Measurements from ENCODE around the gene ORAI1.
"Not testable (repeated sequence)": the region's sequence is repeated elsewhere in the genome, so short reads cannot be mapped to it uniquely, and the experiment has no call there.

Gene ORAI1

GRCh38 chr12:121628536-121628935 is 2.2 kb downstream of the ORAI1 start:
- Histone ChIP-seq H3K27me3 (ENCODE audit: insufficient read depth, poor library complexity, severe bottlenecking) (no peaks in the 10 kb centered on the region), H3K27ac (ENCODE audit: poor library complexity, severe bottlenecking) (peak overlapping the region; percentile 78), H3K4me1 (ENCODE audit: insufficient read depth, poor library complexity, severe bottlenecking) (peaks cover 15% of the 10 kb centered on the region)

GRCh38 chr12:121630791-121631355 is 4.5 kb downstream of the ORAI1 start:
- Histone ChIP-seq H3K4me3 (ENCODE audit: severe bottlenecking) (no peak overlapping the region), H3K36me3 (ENCODE audit: low read depth) (peaks cover 5% of the 10 kb centered on the region), H3K4me1 (ENCODE audit: insufficient read depth, poor library complexity, severe bottlenecking) (peaks cover 15% of the 10 kb centered on the region), H3K27ac (ENCODE audit: poor library complexity, severe bottlenecking) (peak overlapping the region; percentile 78), H3K27me3 (ENCODE audit: insufficient read depth, poor library complexity, severe bottlenecking) (no peaks in the 10 kb centered on the region), H3K9me3 (ENCODE audit: severe bottlenecking) (no peaks in the 10 kb centered on the region)
- no peak for TF ChIP-seq CTCF (IDR thresholded peaks at IDR 0.05; ENCODE audit: poor library complexity, severe bottlenecking)
- no peak for DNase-seq (ENCODE audit: low spot score)
- ATAC-seq (ENCODE audit: low read depth) = no peak

More at GRCh38 chr12:121628536-121628935, 2.2 kb downstream of the ORAI1 start:
- H3K36me3 ChIP-seq (ENCODE audit: low read depth) = peaks cover 5% of the 10 kb centered on the region
- no peaks in the 10 kb centered on the region for H3K9me3 ChIP-seq (ENCODE audit: severe bottlenecking)
- no peak overlapping the region for H3K4me3 ChIP-seq (ENCODE audit: severe bottlenecking)
- DNase-seq (ENCODE audit: low spot score) (no peak), ATAC-seq (ENCODE audit: low read depth) (no peak)
- TF ChIP-seq CTCF (IDR thresholded peaks at IDR 0.05; ENCODE audit: poor library complexity, severe bottlenecking) = no peak

GRCh38 chr12:121632069-121632970 is 6.0 kb downstream of the ORAI1 start:
- Histone ChIP-seq H3K4me3 (ENCODE audit: severe bottlenecking) (no peak overlapping the region), H3K27ac (ENCODE audit: poor library complexity, severe bottlenecking) (no peak overlapping the region), H3K9me3 (ENCODE audit: severe bottlenecking) (no peaks in the 10 kb centered on the region), H3K36me3 (ENCODE audit: low read depth) (peaks cover 5% of the 10 kb centered on the region), H3K27me3 (ENCODE audit: insufficient read depth, poor library complexity, severe bottlenecking) (no peaks in the 10 kb centered on the region), H3K4me1 (ENCODE audit: insufficient read depth, poor library complexity, severe bottlenecking) (peaks cover 15% of the 10 kb centered on the region)
- DNase-seq (ENCODE audit: low spot score) = no peak
- no peak for TF ChIP-seq CTCF (IDR thresholded peaks at IDR 0.05; ENCODE audit: poor library complexity, severe bottlenecking)
- ATAC-seq (ENCODE audit: low read depth) = no peak

- not testable (repeated sequence) for H3K27ac ChIP-seq (ENCODE audit: poor library complexity, severe bottlenecking); H3K9me3 ChIP-seq (ENCODE audit: severe bottlenecking); DNase-seq (ENCODE audit: low spot score); H3K27me3 ChIP-seq (ENCODE audit: insufficient read depth, poor library complexity, severe bottlenecking); H3K36me3 ChIP-seq (ENCODE audit: low read depth); ATAC-seq (ENCODE audit: low read depth); H3K4me3 ChIP-seq (ENCODE audit: severe bottlenecking)
- peaks cover 11% of the 10 kb centered on the region for H3K4me1 ChIP-seq (ENCODE audit: insufficient read depth, poor library complexity, severe bottlenecking)
Measured at GRCh38 chr12:121633833-121634196, 7.5 kb downstream of the ORAI1 start.

GRCh38 chr12:121634836-121635235 is 8.5 kb downstream of the ORAI1 start:
- no peak overlapping the region for H3K4me3 ChIP-seq (ENCODE audit: severe bottlenecking)
- no peak for TF ChIP-seq CTCF (IDR thresholded peaks at IDR 0.05; ENCODE audit: poor library complexity, severe bottlenecking)
- peaks cover 2% of the 10 kb centered on the region for H3K4me1 ChIP-seq (ENCODE audit: insufficient read depth, poor library complexity, severe bottlenecking)
- DNase-seq (ENCODE audit: low spot score) = no peak
- H3K36me3 ChIP-seq (ENCODE audit: low read depth) = peaks cover 5% of the 10 kb centered on the region
- no peak overlapping the region for H3K27ac ChIP-seq (ENCODE audit: poor library complexity, severe bottlenecking)
- no peaks in the 10 kb centered on the region for H3K27me3 ChIP-seq (ENCODE audit: insufficient read depth, poor library complexity, severe bottlenecking)
- no peak for ATAC-seq (ENCODE audit: low read depth)
- no peaks in the 10 kb centered on the region for H3K9me3 ChIP-seq (ENCODE audit: severe bottlenecking)

All from RWPE2 (cell line).